ENCODE results near the gene CDCA5.
A peak's percentile ranks its signal among the peaks of the same experiment; 100 is the strongest.

Gene CDCA5

GRCh38 chr11:65056999-65057398, 26.8 kb downstream of the CDCA5 start:
- no peak for DNase-seq (ENCODE audit: low spot score)
- no peak overlapping the region for H3K27ac ChIP-seq
- POLR2A ChIA-PET (ENCODE audit: low non-redundant PET) = no interaction called here
- TF ChIP-seq CTCF (conservative IDR thresholded peaks at IDR 0.05; ENCODE audit: low read depth) = no peak
- CTCF ChIA-PET = interaction anchor here (0.9 kb wide), 1 partner anchor 19 kb away, joined by 3 read pairs; no protein-coding TSS in a partner anchor

GRCh38 chr11:65055538-65055937, 28.3 kb downstream of the CDCA5 start:
- no peak overlapping the region for H3K27ac ChIP-seq
- DNase-seq (ENCODE audit: low spot score) = no peak
- TF ChIP-seq CTCF (conservative IDR thresholded peaks at IDR 0.05; ENCODE audit: low read depth) = no peak
- ChIA-PET CTCF (no interaction called here), POLR2A (ENCODE audit: low non-redundant PET) (no interaction called here)

GRCh38 chr11:65053827-65054508, 29.9 kb downstream of the CDCA5 start:
- H3K27ac ChIP-seq = no peak overlapping the region
- CTCF ChIA-PET = no interaction called here
- TF ChIP-seq CTCF (conservative IDR thresholded peaks at IDR 0.05; ENCODE audit: low read depth) = no peak
- POLR2A ChIA-PET (ENCODE audit: low non-redundant PET) = no interaction called here
- DNase-seq (ENCODE audit: low spot score) = no peak

GRCh38 chr11:65051398-65051858, 32.4 kb downstream of the CDCA5 start:
- TF ChIP-seq CTCF (conservative IDR thresholded peaks at IDR 0.05; ENCODE audit: low read depth) = no peak
- CTCF ChIA-PET = interaction anchor here (0.7 kb wide), 1 partner anchor 102 kb away, joined by 3 read pairs; no protein-coding TSS in a partner anchor
- H3K27ac ChIP-seq = no peak overlapping the region
- POLR2A ChIA-PET (ENCODE audit: low non-redundant PET) = no interaction called here
- DNase-seq (ENCODE audit: low spot score) = no peak

- POLR2A ChIA-PET (ENCODE audit: low non-redundant PET) = no interaction called here
- DNase-seq (ENCODE audit: low spot score) = no peak
- CTCF ChIA-PET = no interaction called here
- H3K27ac ChIP-seq = peak overlapping the region; percentile 97
- no peak for TF ChIP-seq CTCF (conservative IDR thresholded peaks at IDR 0.05; ENCODE audit: low read depth)
Measured at GRCh38 chr11:65047581-65048422, 36.0 kb downstream of the CDCA5 start.

GRCh38 chr11:65045728-65046127, 38.1 kb downstream of the CDCA5 start:
- POLR2A ChIA-PET (ENCODE audit: low non-redundant PET) = no interaction called here
- CTCF ChIA-PET = no interaction called here
- TF ChIP-seq CTCF (conservative IDR thresholded peaks at IDR 0.05; ENCODE audit: low read depth) = no peak

More at GRCh38 chr11:65045728-65046127, 38.1 kb downstream of the CDCA5 start:
- H3K27ac ChIP-seq = peak overlapping the region; percentile 97
- no peak for DNase-seq (ENCODE audit: low spot score)
